Measurements from ENCODE around the gene PRH1.

PRH1 gene

GRCh38 chr12:10838461-10838860, 45.6 kb downstream of the PRH1 start:
- DNase-seq, result no peak

Measured in NCI-H226 (cell line).